ENCODE results near the gene IQCC.

Gene IQCC

GRCh38 chr1:32178380-32179192 is 26.9 kb upstream of the IQCC start:
- Histone ChIP-seq H3K27ac (peak overlapping the region; percentile 93), H3K27me3 (ENCODE audit: insufficient read depth, low read depth, severe bottlenecking) (no peaks in the 10 kb centered on the region), H3K4me3 (ENCODE audit: low read depth, low read length) (peak overlapping the region; percentile 82), H3K36me3 (peaks cover 41% of the 10 kb centered on the region), H3K9me3 (ENCODE audit: severe bottlenecking) (no peaks in the 10 kb centered on the region)
- no peak for DNase-seq
- TF ChIP-seq CTCF (IDR thresholded peaks at IDR 0.05; ENCODE audit: low read depth, low read length): no peak

GRCh38 chr1:32179193-32179442 is 26.4 kb upstream of the IQCC start:
- Histone ChIP-seq H3K36me3 (peaks cover 42% of the 10 kb centered on the region), H3K27ac (peak overlapping the region; percentile 93), H3K27me3 (ENCODE audit: insufficient read depth, low read depth, severe bottlenecking) (no peaks in the 10 kb centered on the region), H3K4me3 (ENCODE audit: low read depth, low read length) (peak overlapping the region; percentile 82), H3K9me3 (ENCODE audit: severe bottlenecking) (no peaks in the 10 kb centered on the region)
- DNase-seq: no peak
- TF ChIP-seq CTCF (IDR thresholded peaks at IDR 0.05; ENCODE audit: low read depth, low read length): no peak

GRCh38 chr1:32179443-32180185 is 25.9 kb upstream of the IQCC start, which contains the start of gene TXLNA:
Gene TXLNA (plus strand): TSS chr1:32179675. CDS start chr1:32180346, 671 bp downstream.
- peak; percentile 96 for DNase-seq
- Histone ChIP-seq H3K27me3 (ENCODE audit: insufficient read depth, low read depth, severe bottlenecking) (no peaks in the 10 kb centered on the region), H3K27ac (peak within 1 kb of the TSS; percentile 93), H3K9me3 (ENCODE audit: severe bottlenecking) (no peaks in the 10 kb centered on the region), H3K36me3 (peaks cover 47% of the 10 kb centered on the region), H3K4me3 (ENCODE audit: low read depth, low read length) (peak within 1 kb of the TSS; percentile 82)
- no peak for TF ChIP-seq CTCF (IDR thresholded peaks at IDR 0.05; ENCODE audit: low read depth, low read length)

GRCh38 chr1:32180186-32181060 is 25.0 kb upstream of the IQCC start:
- no peaks in the 10 kb centered on the region for H3K9me3 ChIP-seq (ENCODE audit: severe bottlenecking)
- no peak for TF ChIP-seq CTCF (IDR thresholded peaks at IDR 0.05; ENCODE audit: low read depth, low read length)
- peak; percentile 48 for DNase-seq
- peak overlapping the region; percentile 82 for H3K4me3 ChIP-seq (ENCODE audit: low read depth, low read length)
- peak overlapping the region; percentile 93 for H3K27ac ChIP-seq
- peaks cover 54% of the 10 kb centered on the region for H3K36me3 ChIP-seq
- no peaks in the 10 kb centered on the region for H3K27me3 ChIP-seq (ENCODE audit: insufficient read depth, low read depth, severe bottlenecking)

GRCh38 chr1:32181065-32181464 is 24.4 kb upstream of the IQCC start:
- Histone ChIP-seq H3K9me3 (ENCODE audit: severe bottlenecking) (no peaks in the 10 kb centered on the region), H3K27ac (peak overlapping the region; percentile 30; the same call in 1 of the 2 replicates)
- TF ChIP-seq CTCF (IDR thresholded peaks at IDR 0.05; ENCODE audit: low read depth, low read length): no peak

More at GRCh38 chr1:32181065-32181464, 24.4 kb upstream of the IQCC start:
- Histone ChIP-seq H3K27me3 (ENCODE audit: insufficient read depth, low read depth, severe bottlenecking) (no peaks in the 10 kb centered on the region), H3K4me3 (ENCODE audit: low read depth, low read length) (peak overlapping the region; percentile 82), H3K36me3 (peaks cover 60% of the 10 kb centered on the region)
- no peak for DNase-seq

Data from WERI-Rb-1 (cell line).